GM12878 (cell line): ENCODE measurements around the gene HMX3. TPM values are rescaled to one million over a fixed set of nuclear protein-coding genes. Genes with fewer than 3 reads are reported as not detected.

Experiments
- ATAC-seq: fragments of 200-7000 bp; cut with Tn5 transposase; 3 replicates; pipeline ENCODE4 v1.9.1; 2020; ENCODE audit warnings: mild to moderate bottlenecking, moderate library complexity
- BruUV-seq: library from RNA; stranded (reverse); fragments of 400-500 nt; replicated peaks from 2 replicates; lab custom pipeline; 2021; lab: Mats Ljungman, UMichigan
- CTCF ChIA-PET: fragments of 300-600 bp; sonication (Branson Sonifier 250); formaldehyde crosslinking; extraction: SDS; loops from one replicate; lab custom pipeline; 2021; ENCODE audit warnings: inconsistent platforms; lab: Yijun Ruan, JAX
- POLR2A ChIA-PET: fragments of 350-600 bp; formaldehyde crosslinking; extraction: SDS; loops from one replicate; lab custom pipeline; 2021; ENCODE audit warnings: inconsistent platforms; lab: Charles Lee
- RAD21 ChIA-PET: fragments of 300-600 bp; sonication (Branson Sonifier 250); formaldehyde crosslinking; loops from one replicate; lab custom pipeline; 2023; ENCODE audit warnings: antibody characterized with exemption; ENCODE audit not compliant: unreplicated experiment; lab: Charles Lee
- SMC1A ChIA-PET: fragments of 300-600 bp; sonication (Branson Sonifier 250); formaldehyde crosslinking; loops from one replicate; lab custom pipeline; 2023; ENCODE audit not compliant: unreplicated experiment, uncharacterized antibody; lab: Charles Lee
- DNase-seq: peaks from one replicate; pipeline ENCODE4 v3.0.0-alpha.2; 2011; ENCODE audit warnings: low read depth, low spot score
- FAIRE-seq: peaks from 3 replicates; lab custom pipeline; 2011; peaks lifted over from hg19 to GRCh38; lab: Jason Lieb, UNC
- H2AFZ ChIP-seq: 2 replicates; pipeline ENCODE4 v1.6.0; 2011; ENCODE audit warnings: low read depth, low read length, control low read depth; ENCODE audit not compliant: control insufficient read depth
- H3K27ac ChIP-seq: 2 replicates; pipeline ENCODE4 v1.5.1; 2011; ENCODE audit warnings: control low read depth; ENCODE audit not compliant: control insufficient read depth, insufficient read depth
- H3K27me3 ChIP-seq, 2 experiments: replicated peaks in 1 of 2; 2 replicates each; pipeline versions ENCODE4 v1.6.0 to v1.6.1; 2011; ENCODE audit warnings: low read length in 1 of 2; ENCODE audit not compliant: control insufficient read depth in 2 of 2, insufficient read depth in 2 of 2
- H3K36me3 ChIP-seq, 2 experiments: 2 replicates each; pipeline ENCODE4 v1.5.1; 2011; ENCODE audit warnings: low read length in 1 of 2; ENCODE audit not compliant: control insufficient read depth in 2 of 2, insufficient read depth in 2 of 2
- H3K4me1 ChIP-seq: 2 replicates; pipeline ENCODE4 v1.6.1; 2011; ENCODE audit warnings: mild to moderate bottlenecking, low read length, moderate library complexity, mixed read lengths; ENCODE audit not compliant: control insufficient read depth, insufficient read depth
- H3K4me2 ChIP-seq: 2 replicates; pipeline ENCODE4 v1.6.0; 2011; ENCODE audit warnings: control low read depth; ENCODE audit not compliant: control insufficient read depth, insufficient read depth
- H3K4me3 ChIP-seq: fragments of 200-600 bp; sonication (generic); 2 replicates; pipeline ENCODE4 v1.5.1; 2016
- H3K79me2 ChIP-seq: 2 replicates; pipeline ENCODE4 v1.6.0; 2011; ENCODE audit warnings: low read length; ENCODE audit not compliant: control insufficient read depth, insufficient read depth
- H3K9ac ChIP-seq: 2 replicates; pipeline ENCODE4 v1.8.0; 2011; ENCODE audit warnings: low read length, control low read depth, mixed read lengths; ENCODE audit not compliant: control insufficient read depth, insufficient read depth
- H3K9me3 ChIP-seq: replicated peaks from 3 replicates; pipeline ENCODE4 v1.5.1; 2011; ENCODE audit warnings: mild to moderate bottlenecking, low read length; ENCODE audit not compliant: control insufficient read depth, insufficient read depth
- H4K20me1 ChIP-seq: 2 replicates; pipeline ENCODE4 v1.6.0; 2011; ENCODE audit not compliant: control insufficient read depth, insufficient read depth
- CBX5 ChIP-seq: sonication (generic); IDR thresholded peaks from 2 replicates; pipeline ENCODE4 v1.6.1; 2016; ENCODE audit warnings: low read depth, moderate library complexity, mild to moderate bottlenecking, inconsistent platforms
- EGR1 ChIP-seq, 2 experiments: IDR thresholded peaks; 1 replicate in 1 of 2; 2 replicates in 1 of 2; pipeline ENCODE4 v1.6.1; 2011 to 2012; ENCODE audit warnings: low read depth in 2 of 2, low read length in 2 of 2, borderline replicate concordance in 1 of 2, mild to moderate bottlenecking in 1 of 2, moderate library complexity in 1 of 2
- IRF4 ChIP-seq: IDR thresholded peaks from 2 replicates; pipeline ENCODE4 v1.6.1; 2011; ENCODE audit warnings: low read depth, low read length
- MLLT1 ChIP-seq: fragments of 450-650 bp; IDR thresholded peaks from 2 replicates; pipeline ENCODE4 v1.6.1; 2016; ENCODE audit warnings: mild to moderate bottlenecking
- MYB ChIP-seq: fragments of 150-350 bp; IDR thresholded peaks from 2 replicates; pipeline ENCODE4 v1.6.1; 2014; ENCODE audit warnings: mild to moderate bottlenecking, low read depth, low read length, borderline replicate concordance
- NFXL1 ChIP-seq: fragments of 450-650 bp; IDR thresholded peaks from 2 replicates; pipeline ENCODE4 v1.6.1; 2017; ENCODE audit warnings: antibody characterized with exemption, mild to moderate bottlenecking, borderline replicate concordance
- NR2F1 ChIP-seq: fragments of 450-650 bp; conservative IDR thresholded peaks from 2 replicates; pipeline ENCODE4 v1.6.1; 2017; ENCODE audit warnings: mild to moderate bottlenecking
- TARDBP ChIP-seq: IDR thresholded peaks from 2 replicates; pipeline ENCODE4 v1.6.1; 2016; ENCODE audit warnings: borderline replicate concordance
- ZBTB11 ChIP-seq: fragments of 450-650 bp; formaldehyde crosslinking; IDR thresholded peaks from 2 replicates; pipeline ENCODE4 v1.5.0; 2022; ENCODE audit warnings: mild to moderate bottlenecking, missing genetic modification characterization
- ZNF217 ChIP-seq: fragments of 450-650 bp; IDR thresholded peaks from 2 replicates; pipeline ENCODE4 v1.6.1; 2017; ENCODE audit warnings: antibody characterized with exemption, mild to moderate bottlenecking
- WGBS: methylation state at CpG from one replicate; pipeline ENCODE4 v1.1.6; 2016; ENCODE audit warnings: low lambda C conversion rate; ENCODE audit not compliant: insufficient replicate concordance, insufficient coverage; ENCODE audit errors: missing lambda C conversion rate; 5-methylcytosine and 5-hydroxymethylcytosine counted together
- in situ Hi-C: fragments of 300-500 bp; cut with MboI; formaldehyde crosslinking; loops from 9 replicates; pipeline ENCODE4 v1.14.3; 2018; ENCODE audit warnings: mixed read lengths
- intact Hi-C: fragments of 100-400 bp; cut with micrococcal nuclease; formaldehyde crosslinking; loops from one replicate; pipeline ENCODE4 v1.14.2; 2022; ENCODE audit not compliant: unreplicated experiment
- polyA plus RNA-seq, 11 experiments: library from polyadenylated mRNA; depleted of rRNA in 4 of 11; unstranded in 6 of 11; stranded (reverse) in 5 of 11; fragments of >200 nt; fragmentation: Nextera tagmentation in 4 of 11; fragmentation: Illumina TruSeq in 1 of 11; extraction: Ambion mirVana in 4 of 11; extraction: Trizol in 1 of 11; gene quantifications; 1 replicate in 1 of 11; 2 replicates in 10 of 11; pipeline versions ENCODE4 v1.2.1 to v1.2.3, GENCODE V29; 2011 to 2016; ENCODE audit warnings: inconsistent platforms in 2 of 11, missing spikeins in 2 of 11, low read depth in 1 of 11
- total RNA-seq, 4 experiments: library from RNA; depleted of rRNA in 3 of 4; stranded (reverse); fragments of >200 nt in 3 of 4; fragmentation: Illumina TruSeq in 1 of 4; extraction: Trizol in 1 of 4; gene quantifications; 2 replicates each; pipeline versions ENCODE4 v1.2.1 to v1.2.3, GENCODE V29; 2013 to 2021

Gene HMX3
- total and polyA plus RNA-seq, 10 of the 15 experiments (the other 5 are each of a cell fraction or from before 2014, with no cell fraction given) = 0.63 to 60.5 (median 15.3) TPM; not detected in 2

GRCh38 chr10:123097039-123097438 lies 38.7 kb upstream of the HMX3 start:
- Histone ChIP-seq H3K9ac (no peak overlapping the region), H3K4me1 (no peaks in the 10 kb centered on the region), H3K79me2 (no peaks in the 10 kb centered on the region), H3K4me3 (no peak overlapping the region), H3K27ac (no peak overlapping the region), H4K20me1 (no peaks in the 10 kb centered on the region), H3K9me3 (no peaks in the 10 kb centered on the region; the same call in 2 of the 3 replicates), H3K36me3 (no peaks in the 10 kb centered on the region), H3K4me2 (no peak overlapping the region), H3K27me3 (peaks cover 0 to 2% of the 10 kb centered on the region in 2 experiments; a peak in 2 of 4 replicates), H2AFZ (no peak overlapping the region)
- intact Hi-C loops = no loop called here
- ATAC-seq (no peak), FAIRE-seq (no peak), DNase-seq (no peak)
- RAD21 ChIA-PET = no interaction called here
- 13% methylated on average over 7 of the region's 7 CpGs for WGBS
- POLR2A ChIA-PET = no interaction called here
- CTCF ChIA-PET = no interaction called here
- SMC1A ChIA-PET = no interaction called here
- TF ChIP-seq NFXL1 = no peak
- TF ChIP-seq NR2F1 = no peak
- no peak for TF ChIP-seq MYB
- no peak for TF ChIP-seq EGR1 (IDR thresholded peaks at IDR 0.05; ENCODE audit: borderline replicate concordance in 1 of 2, low read depth in 2 of 2, low read length in 2 of 2)
- TF ChIP-seq ZBTB11 (CRISPR knock-in tag) = no peak
- no peak for TF ChIP-seq ZNF217
- no peak for TF ChIP-seq MLLT1
- no peak for TF ChIP-seq TARDBP
- no peak for TF ChIP-seq IRF4
- TF ChIP-seq CBX5 = no peak
- in situ Hi-C loops = no loop called here
- BruUV-seq = no TSS peak
